GM21515 (cell line): ENCODE data around the gene AMFR.

Experiments used
- ATAC-seq: cut with Tn5 transposase; IDR thresholded peaks from one replicate; pipeline ENCODE4 v1.9.1; 2021; ENCODE audit not compliant: unreplicated experiment

Gene AMFR

GRCh38 chr16:56336071-56336688, 89.2 kb downstream of the AMFR start:
- no peak for ATAC-seq

DNA sequence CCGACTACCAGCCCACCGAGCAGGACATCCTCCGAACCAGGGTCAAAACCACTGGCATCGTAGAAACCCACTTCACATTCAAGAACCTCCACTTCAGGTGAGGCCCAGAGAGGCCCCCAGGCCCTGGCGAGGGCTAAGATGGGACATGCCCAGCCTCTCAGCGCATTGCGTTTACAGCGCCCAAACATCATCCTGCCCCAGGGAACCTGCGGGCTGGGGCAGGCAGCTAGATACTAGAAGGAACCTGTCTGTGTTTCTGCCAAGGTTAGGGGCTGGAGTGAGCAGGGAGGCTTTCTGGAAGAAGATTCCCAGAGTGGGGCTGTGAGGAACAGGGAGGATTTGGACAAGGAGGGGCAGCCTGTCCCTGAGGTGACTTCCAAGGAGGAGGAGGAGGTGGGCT, 90.6 kb downstream of the AMFR start:
- no peak for ATAC-seq

GRCh38 chr16:56332464-56333079, 92.8 kb downstream of the AMFR start:
- no peak for ATAC-seq

- ATAC-seq = no peak
Observed at GRCh38 chr16:56331915-56332314, 93.4 kb downstream of the AMFR start.

- no peak for ATAC-seq
Observed at GRCh38 chr16:56331399-56331798, 93.9 kb downstream of the AMFR start.

DNA sequence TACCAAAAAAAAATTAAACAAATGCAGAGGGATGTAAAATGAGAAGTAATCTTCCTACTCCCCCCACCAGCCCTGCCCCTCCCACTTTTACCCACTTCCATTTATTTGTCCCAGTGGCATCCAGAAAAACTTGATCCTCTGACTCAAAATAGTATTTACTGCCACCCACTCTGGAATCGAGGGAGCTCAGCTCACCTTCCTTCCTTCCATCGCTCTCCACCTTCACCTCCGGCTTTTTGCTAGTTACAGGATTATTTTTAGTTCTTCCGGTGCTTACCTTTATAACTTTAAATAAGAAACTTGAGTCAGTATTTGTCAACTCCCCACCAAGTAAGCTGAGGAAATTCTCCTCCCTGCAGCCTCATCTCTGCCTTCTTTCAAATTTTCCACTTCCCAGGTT, 94.9 kb downstream of the AMFR start:
- no peak for ATAC-seq

GRCh38 chr16:56329887-56330286, 95.5 kb downstream of the AMFR start:
- no peak for ATAC-seq

- no peak for ATAC-seq
Observed at GRCh38 chr16:56328276-56329022, 96.9 kb downstream of the AMFR start.

DNA sequence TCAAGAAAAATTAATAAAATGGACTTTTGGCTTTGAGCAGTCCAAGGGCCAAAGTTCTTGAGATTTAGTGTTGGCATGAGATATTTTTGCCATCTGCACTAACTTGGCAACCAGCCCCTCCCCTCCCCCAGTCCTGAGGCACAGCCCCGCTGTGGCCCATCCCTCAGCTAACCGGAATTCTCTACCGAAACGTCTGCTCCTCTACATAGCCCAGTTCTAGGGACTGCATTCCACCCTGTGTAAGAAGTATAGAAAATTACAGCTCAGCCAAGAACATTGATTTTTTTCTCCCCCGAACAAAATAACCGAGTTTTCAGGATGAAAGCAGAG, 97.5 kb downstream of the AMFR start:
- ATAC-seq = no peak

- no peak for ATAC-seq
Observed at GRCh38 chr16:56327071-56327928, 98.0 kb downstream of the AMFR start.

GRCh38 chr16:56325956-56326355, 99.4 kb downstream of the AMFR start:
- ATAC-seq = no peak

DNA sequence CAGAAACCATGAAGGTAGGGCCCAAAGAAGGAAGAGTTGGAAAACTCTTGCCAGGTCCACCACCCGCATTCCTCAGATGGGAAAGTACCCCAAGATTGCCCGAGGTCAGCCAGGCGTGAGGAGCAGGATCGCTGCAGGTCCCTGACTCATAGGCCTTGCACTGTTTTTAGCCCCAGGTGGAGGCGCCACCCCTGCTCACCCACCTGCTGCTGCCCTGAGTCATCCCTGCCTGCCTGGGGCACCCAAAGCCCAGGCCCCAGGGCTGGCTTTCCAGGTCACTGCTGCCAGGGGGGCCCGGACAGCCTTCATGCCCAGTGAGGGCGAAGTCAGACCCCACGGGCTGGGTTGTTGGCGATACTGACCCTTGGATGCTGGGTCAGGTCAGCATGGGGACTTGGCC, 100.9 kb downstream of the AMFR start:
- no peak for ATAC-seq

DNA sequence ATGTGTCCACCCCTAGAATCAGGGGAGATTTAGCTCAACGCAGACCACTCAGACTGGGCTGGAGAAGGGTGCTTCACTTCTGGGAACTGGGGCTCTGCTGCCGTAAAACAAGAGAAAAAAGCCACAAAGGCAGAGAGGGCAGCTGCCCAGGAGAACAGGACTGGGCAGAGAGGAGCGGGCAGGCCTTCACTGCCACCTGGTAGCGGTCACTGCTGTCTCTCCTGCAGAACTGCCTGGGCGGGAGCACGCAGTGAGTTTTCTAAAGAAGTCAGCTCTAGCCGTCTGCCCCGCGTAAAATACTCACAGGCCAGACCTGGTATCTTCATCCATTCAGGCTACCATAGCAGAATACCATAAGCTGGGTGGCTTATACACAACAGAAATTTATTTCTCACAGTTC, 103.8 kb downstream of the AMFR start:
- ATAC-seq = no peak

- no peak for ATAC-seq
Observed at GRCh38 chr16:56320811-56321558, 104.4 kb downstream of the AMFR start.

GRCh38 chr16:56320056-56320455, 105.3 kb downstream of the AMFR start:
- no peak for ATAC-seq

DNA sequence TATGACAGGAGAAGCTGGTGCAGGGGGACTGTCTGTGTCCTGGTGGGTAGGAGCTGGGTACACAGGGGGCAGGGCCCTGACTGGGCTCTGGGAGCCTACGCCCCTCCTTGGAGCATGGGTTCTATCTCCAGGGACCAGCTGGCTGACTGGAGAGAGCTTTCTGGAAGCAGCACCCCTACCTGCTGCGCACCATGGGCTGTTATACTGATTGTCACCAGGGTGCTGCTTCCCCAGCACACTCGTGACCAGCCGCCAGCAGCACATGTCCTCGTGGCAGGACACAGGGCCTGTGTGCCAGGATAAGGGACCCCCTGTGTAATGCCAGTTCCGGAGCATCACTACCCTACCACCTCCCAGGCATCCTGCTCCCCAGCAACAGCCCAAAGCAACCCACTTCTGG, 106.0 kb downstream of the AMFR start:
- ATAC-seq = no peak

GRCh38 chr16:56318827-56319140, 106.6 kb downstream of the AMFR start:
- ATAC-seq = no peak

- peak; percentile 95 for ATAC-seq
Observed at GRCh38 chr16:56317998-56318826, 107.1 kb downstream of the AMFR start.

DNA sequence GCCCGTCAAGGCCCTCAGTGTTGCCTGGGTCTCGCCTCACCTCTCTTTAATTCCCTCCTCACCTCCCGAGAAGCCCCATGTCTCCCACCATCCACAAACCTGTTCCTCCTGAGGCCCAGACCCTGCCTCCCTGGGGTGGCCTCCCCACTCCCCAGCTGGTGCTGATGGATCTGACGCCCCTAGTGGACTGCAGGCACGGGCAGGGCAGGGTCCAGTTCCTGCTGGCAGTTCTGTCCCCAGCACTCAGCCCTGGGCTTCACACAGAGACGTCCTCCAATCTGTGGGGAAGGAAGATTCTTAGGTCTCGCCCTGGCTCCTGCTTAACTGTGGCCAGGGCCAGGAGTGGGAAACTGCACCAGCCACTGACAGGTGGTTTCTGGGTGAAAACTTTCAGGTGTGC, 108.8 kb downstream of the AMFR start:
- no peak for ATAC-seq

DNA sequence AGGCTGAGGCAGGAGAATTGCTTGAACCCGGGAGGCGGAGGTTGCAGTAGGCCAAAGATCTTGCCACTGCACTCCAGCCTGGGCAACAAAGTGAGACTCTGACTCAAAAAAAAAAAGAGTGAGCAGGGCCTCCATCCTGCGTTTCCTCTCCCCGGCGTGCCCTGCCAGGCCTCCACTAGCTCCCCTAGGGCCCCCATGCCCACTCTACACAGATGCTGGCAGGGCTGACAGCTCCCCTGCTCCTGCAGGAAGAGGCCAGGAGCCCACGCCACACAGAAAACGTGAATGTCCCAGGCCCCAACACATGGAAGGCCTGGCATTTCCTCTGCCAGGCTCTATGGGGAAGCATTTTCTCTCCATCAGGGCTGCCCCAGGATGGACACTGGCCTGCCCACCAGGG, 109.4 kb downstream of the AMFR start:
- ATAC-seq = no peak
